WERI-Rb-1 (cell line): ENCODE measurements around the gene TOM1L2.

Source experiments
- DNase-seq: peaks from one replicate; pipeline ENCODE4 v3.0.0-alpha.2; 2020
- H3K27ac ChIP-seq: fragments of 250-450 bp; sonication (Bioruptor Pico); 2 replicates; pipeline ENCODE4 v1.5.1; 2020; ENCODE audit warnings: mild to moderate bottlenecking, moderate library complexity
- H3K27me3 ChIP-seq: fragments of 250-450 bp; sonication (Bioruptor Pico); 2 replicates; pipeline ENCODE4 v1.5.1; 2021; ENCODE audit warnings: mild to moderate bottlenecking, low read depth, moderate library complexity; ENCODE audit not compliant: insufficient read depth, severe bottlenecking
- H3K36me3 ChIP-seq: fragments of 250-450 bp; sonication (Bioruptor Pico); 2 replicates; pipeline ENCODE4 v1.5.1; 2020; ENCODE audit warnings: mild to moderate bottlenecking, moderate library complexity
- H3K4me3 ChIP-seq: 2 replicates; pipeline ENCODE4 v1.5.1; 2011; ENCODE audit warnings: low read depth, mild to moderate bottlenecking, control low read depth, low read length
- H3K9me3 ChIP-seq: fragments of 250-450 bp; sonication (Bioruptor Pico); 2 replicates; pipeline ENCODE4 v1.5.1; 2021; ENCODE audit warnings: mild to moderate bottlenecking, moderate library complexity; ENCODE audit not compliant: severe bottlenecking
- CTCF ChIP-seq: IDR thresholded peaks from 2 replicates; pipeline ENCODE4 v1.5.1; 2011; ENCODE audit warnings: low read depth, mild to moderate bottlenecking, control low read depth, inconsistent platforms, low read length

TOM1L2 gene

DNA sequence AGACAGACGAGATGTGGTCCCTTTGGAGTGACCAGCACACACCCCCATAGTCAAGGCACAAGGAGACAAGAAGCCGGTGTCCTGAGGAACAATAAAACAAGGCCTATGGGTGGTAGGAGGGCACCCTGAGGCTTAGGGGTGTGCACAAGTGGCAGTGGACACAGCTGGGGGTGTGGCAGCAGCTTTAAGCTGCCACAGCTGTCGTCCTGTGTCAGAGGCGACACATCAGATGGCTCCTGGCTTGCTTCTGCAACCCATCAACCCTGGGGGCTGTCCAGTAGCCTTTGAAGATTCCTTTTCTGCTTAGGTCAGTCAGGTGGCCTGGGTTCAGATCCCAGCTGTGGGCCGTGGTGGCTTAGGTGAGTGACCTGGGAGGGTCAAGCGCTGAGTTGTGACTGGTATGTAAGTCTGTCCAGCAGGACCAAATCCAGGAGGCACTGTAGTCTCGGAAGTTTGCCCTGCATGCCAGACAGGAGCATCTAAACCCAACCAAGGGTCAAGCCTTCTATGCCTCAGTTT lies 16.3 kb upstream of the TOM1L2 start:
- H3K27me3 ChIP-seq = no peaks in the 10 kb centered on the region
- H3K27ac ChIP-seq = no peak overlapping the region
- no peak for TF ChIP-seq CTCF
- H3K4me3 ChIP-seq = no peak overlapping the region
- no peaks in the 10 kb centered on the region for H3K9me3 ChIP-seq
- DNase-seq = no peak
- H3K36me3 ChIP-seq = no peaks in the 10 kb centered on the region

GRCh38 chr17:17987901-17988300 lies 15.7 kb upstream of the TOM1L2 start:
- DNase-seq = no peak
- no peak overlapping the region for H3K4me3 ChIP-seq
- no peaks in the 10 kb centered on the region for H3K36me3 ChIP-seq
- H3K27ac ChIP-seq = no peak overlapping the region
- TF ChIP-seq CTCF = no peak
- H3K27me3 ChIP-seq = no peaks in the 10 kb centered on the region
- H3K9me3 ChIP-seq = no peaks in the 10 kb centered on the region

- no peaks in the 10 kb centered on the region for H3K27me3 ChIP-seq
- H3K36me3 ChIP-seq = no peaks in the 10 kb centered on the region
- no peak for TF ChIP-seq CTCF
- H3K4me3 ChIP-seq = no peak overlapping the region
- no peaks in the 10 kb centered on the region for H3K9me3 ChIP-seq
- no peak overlapping the region for H3K27ac ChIP-seq
- no peak for DNase-seq
Observed at GRCh38 chr17:17987187-17987896, 15.1 kb upstream of the TOM1L2 start.

DNA sequence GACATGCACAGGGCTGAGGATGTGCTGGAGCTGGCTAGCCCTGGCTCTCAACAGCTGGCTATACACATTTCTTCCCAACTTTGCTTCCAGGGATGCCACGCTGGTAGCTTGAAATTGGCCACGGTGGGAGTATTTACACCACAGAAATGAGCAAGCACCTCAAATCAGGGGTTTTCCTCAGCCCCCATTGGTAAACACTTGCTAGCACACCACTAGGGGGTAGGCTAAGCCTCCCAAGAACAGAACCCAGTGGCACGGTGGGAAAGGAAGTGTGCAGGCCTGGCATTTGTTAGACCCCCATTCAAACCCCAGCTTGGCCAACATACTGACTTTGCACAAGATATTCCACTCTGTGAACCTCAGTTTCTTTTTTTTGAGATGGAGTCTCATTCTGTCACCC lies 13.4 kb upstream of the TOM1L2 start:
- Histone ChIP-seq H3K9me3 (no peaks in the 10 kb centered on the region), H3K27me3 (no peaks in the 10 kb centered on the region), H3K36me3 (no peaks in the 10 kb centered on the region), H3K4me3 (no peak overlapping the region), H3K27ac (no peak overlapping the region)
- no peak for DNase-seq
- TF ChIP-seq CTCF = peak; percentile 65

DNA sequence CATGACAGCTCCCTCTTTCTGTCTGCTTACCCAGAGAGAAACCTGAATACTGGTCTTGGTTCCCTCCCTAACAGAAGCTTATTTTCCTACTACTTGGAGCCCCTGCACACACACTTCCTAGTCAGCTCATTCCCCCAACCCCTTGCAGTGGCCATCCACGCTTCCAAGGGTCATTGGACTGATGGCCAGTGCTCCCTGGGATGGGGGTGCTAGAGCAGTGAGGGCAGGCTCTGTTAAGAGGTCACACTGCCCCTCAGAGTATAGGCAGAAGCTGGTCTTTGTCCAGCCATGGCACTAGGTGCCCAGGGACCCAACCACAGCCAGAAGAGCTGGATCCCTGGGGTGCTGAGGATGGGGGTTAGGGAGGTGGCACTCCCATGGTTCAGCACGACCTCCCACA lies 13.0 kb upstream of the TOM1L2 start:
- no peak for TF ChIP-seq CTCF
- H3K9me3 ChIP-seq = no peaks in the 10 kb centered on the region
- no peak overlapping the region for H3K4me3 ChIP-seq

GRCh38 chr17:17983776-17984175 lies 11.6 kb upstream of the TOM1L2 start:
- Histone ChIP-seq H3K4me3 (no peak overlapping the region), H3K27ac (no peak overlapping the region)
- TF ChIP-seq CTCF = no peak

More for the DNA sequence above, 13.0 kb upstream of the TOM1L2 start:
- DNase-seq = no peak
- H3K27me3 ChIP-seq = no peaks in the 10 kb centered on the region
- no peaks in the 10 kb centered on the region for H3K36me3 ChIP-seq
- no peak overlapping the region for H3K27ac ChIP-seq

More at GRCh38 chr17:17983776-17984175, 11.6 kb upstream of the TOM1L2 start:
- no peak for DNase-seq
- H3K27me3 ChIP-seq = no peaks in the 10 kb centered on the region
- H3K36me3 ChIP-seq = no peaks in the 10 kb centered on the region
- H3K9me3 ChIP-seq = no peaks in the 10 kb centered on the region
